Measurements from ENCODE around the gene ZNF354C.

Gene ZNF354C

GRCh38 chr5:179127136-179128040, 67.2 kb downstream of the ZNF354C start:
- no peak for DNase-seq (ENCODE audit: low read depth in 2 of 2)

DNA sequence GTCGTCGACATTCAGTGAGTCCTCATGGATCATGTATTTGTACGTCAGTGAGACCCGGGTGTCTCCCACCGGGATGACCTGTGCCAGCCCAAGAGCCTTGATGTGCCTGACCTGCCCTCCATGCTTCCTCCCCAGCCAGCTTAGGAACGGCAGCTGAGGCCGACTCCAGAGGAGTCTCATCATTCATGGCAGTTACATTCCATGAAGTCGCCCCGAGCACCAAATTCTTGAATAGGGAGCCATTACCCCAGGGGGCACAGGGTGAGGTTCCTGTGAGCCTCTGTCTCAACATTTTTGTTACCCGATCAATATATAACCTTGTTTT, 67.8 kb downstream of the ZNF354C start:
- DNase-seq (ENCODE audit: low read depth in 2 of 2), result no peak

DNA sequence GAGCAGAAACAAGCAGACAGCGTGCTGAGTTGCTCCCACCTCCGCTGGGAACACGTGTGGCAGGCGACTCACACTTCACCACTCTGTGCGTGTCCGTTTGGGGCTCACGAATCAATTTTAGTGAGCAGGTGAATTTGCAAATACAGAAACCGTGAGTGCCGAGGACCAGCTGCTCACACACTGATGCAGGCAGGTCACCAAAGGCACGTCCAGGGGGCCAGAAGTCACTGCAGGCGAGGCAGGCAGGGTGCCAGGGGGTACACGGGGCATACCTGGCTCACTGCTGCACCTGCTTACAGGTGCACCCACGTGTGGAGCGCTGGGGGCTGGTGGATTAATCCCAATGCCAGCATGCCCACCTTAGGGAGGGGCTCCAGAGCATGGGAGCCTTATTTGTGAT, 68.8 kb downstream of the ZNF354C start:
- DNase-seq (ENCODE audit: low read depth in 2 of 2), result no peak

DNA sequence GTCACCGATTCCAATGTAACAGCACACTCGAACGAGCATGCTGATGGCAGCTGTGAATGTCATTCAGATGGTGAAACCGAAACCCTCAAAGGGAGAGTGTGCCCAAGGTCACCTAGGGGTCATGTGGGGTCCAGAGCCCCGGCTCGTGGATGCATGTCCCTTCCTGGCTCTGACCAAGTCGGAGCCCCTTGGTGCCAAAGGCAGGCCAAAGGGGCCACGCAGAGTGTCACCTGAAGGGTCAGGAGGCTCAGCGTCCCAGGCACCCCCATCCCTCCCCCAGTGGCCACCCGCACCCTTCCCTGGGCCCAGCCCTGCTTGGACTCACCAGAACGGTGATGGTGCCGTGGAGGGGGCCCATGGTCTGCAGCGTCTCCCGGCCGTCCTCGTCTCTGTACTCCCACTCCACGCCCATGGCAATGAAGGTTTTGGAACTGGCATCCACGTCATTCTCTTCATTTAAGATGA, 69.5 kb downstream of the ZNF354C start:
- no peak for DNase-seq (ENCODE audit: low read depth in 2 of 2)

GRCh38 chr5:179130101-179130681, 70.0 kb downstream of the ZNF354C start:
- no peak for DNase-seq (ENCODE audit: low read depth in 2 of 2)

DNA sequence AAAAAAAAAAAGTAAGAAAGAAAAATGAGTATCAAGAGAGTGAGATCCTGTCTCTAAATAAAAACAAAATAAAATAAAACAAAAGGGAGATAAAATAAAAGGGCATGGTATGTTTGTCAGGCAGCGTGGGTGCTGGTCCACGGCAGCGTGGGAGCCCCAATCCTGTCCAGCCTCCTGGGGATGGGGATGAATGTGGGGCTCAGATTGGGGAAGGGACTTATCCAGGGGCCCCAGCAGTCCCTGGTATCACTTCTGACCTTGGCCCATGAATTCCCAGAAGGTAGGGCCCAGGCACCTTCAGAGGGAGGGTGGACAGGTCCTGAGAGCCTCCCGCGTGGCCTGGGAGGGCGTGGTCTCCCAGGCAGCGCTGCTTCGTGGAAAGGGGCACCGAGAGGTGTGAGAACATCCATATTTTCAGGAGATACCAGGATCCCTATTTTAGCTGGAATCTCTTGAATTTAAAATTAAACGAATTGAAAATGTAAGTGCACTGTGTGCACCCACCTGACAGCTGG, 71.2 kb downstream of the ZNF354C start:
- DNase-seq (ENCODE audit: low read depth in 2 of 2), result no peak

- no peak for DNase-seq (ENCODE audit: low read depth in 2 of 2)
Measured at GRCh38 chr5:179131886-179132585, 71.9 kb downstream of the ZNF354C start.

GRCh38 chr5:179132586-179133355, 72.6 kb downstream of the ZNF354C start:
- DNase-seq (ENCODE audit: low read depth in 2 of 2), result no peak

All from stimulated activated CD4-positive, alpha-beta T cell treated with anti-CD3 and anti-CD28 coated beads, Interleukin-1b, Interleukin-23, amount 100 ng/mL, for 4 hours (primary cell).